Aorta (tissue), 5 donors: ENCODE measurements around the gene HS1BP3. TPM values are rescaled to one million over a fixed set of nuclear protein-coding genes. Genes with fewer than 3 reads are reported as not detected.

Source experiments
- ATAC-seq: fragments of 200-7000 bp; cut with Tn5 transposase; one replicate; pipeline ENCODE4 v1.9.1; 2022; ENCODE audit warnings: moderate library complexity; ENCODE audit not compliant: low FRiP score
- DNase-seq, 2 donors: peaks; one replicate each; pipeline ENCODE4 v3.0.0-alpha.2; 2020
- H3K27ac ChIP-seq, 2 donors: one replicate each; pipeline ENCODE4 v1.5.1; 2013; ENCODE audit warnings: low read length in 2 of 2, mild to moderate bottlenecking in 2 of 2, moderate library complexity in 2 of 2, control low read depth in 1 of 2, inconsistent platforms in 1 of 2, low read depth in 1 of 2
- H3K27me3 ChIP-seq, 2 donors: one replicate each; pipeline ENCODE4 v1.6.1; 2013; ENCODE audit warnings: control low read depth in 1 of 2, low read length in 1 of 2, mild to moderate bottlenecking in 1 of 2, moderate library complexity in 1 of 2; ENCODE audit not compliant: insufficient read depth in 2 of 2, control insufficient read depth in 1 of 2
- H3K36me3 ChIP-seq, 2 donors: one replicate each; pipeline ENCODE4 v1.6.1; 2013; ENCODE audit warnings: control low read depth in 1 of 2, low read length in 1 of 2, mild to moderate bottlenecking in 1 of 2; ENCODE audit not compliant: insufficient read depth in 2 of 2, control insufficient read depth in 1 of 2
- H3K4me1 ChIP-seq, 2 donors: one replicate each; pipeline ENCODE4 v1.6.1; 2013; ENCODE audit warnings: low read length in 2 of 2, control low read depth in 1 of 2, mild to moderate bottlenecking in 1 of 2, moderate library complexity in 1 of 2; ENCODE audit not compliant: insufficient read depth in 2 of 2, control insufficient read depth in 1 of 2
- H3K4me3 ChIP-seq, 2 donors: one replicate each; pipeline ENCODE4 v1.5.1; 2013; ENCODE audit warnings: low read length in 2 of 2, control low read depth in 1 of 2, mild to moderate bottlenecking in 1 of 2
- H3K9me3 ChIP-seq: one replicate; pipeline ENCODE4 v1.6.1; 2013; ENCODE audit warnings: mild to moderate bottlenecking, low read length; ENCODE audit not compliant: control insufficient read depth
- WGBS, 2 donors: extraction: QIAGEN DNeasy Blood & Tissue Kit; methylation state at CpG; one replicate each; pipeline ENCODE4 v1.1.7; 2013; 5-methylcytosine and 5-hydroxymethylcytosine counted together
- intact Hi-C, 2 donors: fragments of 100-400 bp; cut with DNase I; formaldehyde crosslinking; loops; one replicate each; pipeline versions ENCODE4 v1.14.2 to v1.15.0; 2022
- polyA plus RNA-seq, 2 donors: library from polyadenylated mRNA; stranded (reverse); fragments of 200-250 nt; gene quantifications; one replicate each; pipeline ENCODE4 v1.2.3, GENCODE V29; 2013
- total RNA-seq, 2 donors: library from RNA; stranded (reverse); fragmentation: NEBNext Ultra II Directional; extraction: Animal tissue kit (Norgen Biotek cat#: 25700); gene quantifications; one replicate each; pipeline ENCODE4 v1.2.1, GENCODE V29; 2021
- donor health status: healthy with polysubstance abuse.
- donor health status: Bipolar disorder and iron deficiency.
- donor health status: DM: no; HTN: no; CAD: no.
- donor health status: DM: no; HTN: no; CAD: no.
- donor health status: DM: yes; HTN: yes; CAD: no.

HS1BP3 gene
- total and polyA plus RNA-seq, 4 donors = 27.5 to 42.3 (median 34.2) TPM

DNA sequence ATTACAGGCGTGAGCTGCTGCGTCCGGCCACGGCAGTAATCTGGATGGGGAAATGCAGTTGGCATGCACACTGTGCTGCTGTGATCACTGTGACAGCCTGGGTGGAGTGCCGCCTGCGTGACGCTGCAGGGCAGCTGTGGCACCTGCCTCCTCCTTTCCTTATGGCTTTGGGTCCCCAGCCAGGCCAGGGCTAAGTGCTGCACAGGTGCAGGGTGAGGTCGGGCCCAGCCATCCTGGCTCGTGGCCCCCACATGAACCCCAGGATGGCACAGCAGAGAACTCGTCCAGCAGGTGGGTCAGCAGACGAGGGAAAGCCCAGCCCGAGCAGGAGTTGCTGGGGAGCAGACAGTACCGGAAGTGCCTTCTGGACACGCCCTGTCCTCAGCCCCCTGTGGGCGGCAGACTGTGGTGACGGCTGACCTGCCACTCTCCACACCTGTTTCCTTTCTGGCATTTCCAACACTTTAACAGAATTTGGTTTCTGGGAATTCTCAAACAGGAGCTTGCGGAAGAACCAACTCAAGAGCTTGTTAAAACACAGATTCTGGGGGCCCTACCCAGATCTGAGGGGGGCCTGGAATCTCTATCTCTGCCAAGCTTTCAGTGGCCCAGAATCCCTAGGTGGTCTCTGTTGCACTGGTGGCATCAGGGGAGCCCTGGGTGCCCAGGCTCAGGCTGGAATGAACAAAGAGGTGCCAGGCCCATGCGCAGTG is 16.9 kb downstream of the HS1BP3 start:
- Histone ChIP-seq H3K4me1 (no peaks in the 10 kb centered on the region), H3K36me3 (no peaks in the 10 kb centered on the region), H3K27ac (peak overlapping the region; percentile 0 to 72), H3K27me3 (no peaks in the 10 kb centered on the region), H3K9me3 (no peaks in the 10 kb centered on the region), H3K4me3 (no peak overlapping the region)
- intact Hi-C loops = loop anchor here (2.0 to 5.0 kb wide), 2 partner anchors 52 to 189 kb away; no protein-coding TSS in a partner anchor
- ATAC-seq = peak; percentile 0
- 34 to 44% methylated on average over 18 of the region's 18 CpGs for WGBS, 2 donors
- peak; percentile 73 to 83 for DNase-seq

DNA sequence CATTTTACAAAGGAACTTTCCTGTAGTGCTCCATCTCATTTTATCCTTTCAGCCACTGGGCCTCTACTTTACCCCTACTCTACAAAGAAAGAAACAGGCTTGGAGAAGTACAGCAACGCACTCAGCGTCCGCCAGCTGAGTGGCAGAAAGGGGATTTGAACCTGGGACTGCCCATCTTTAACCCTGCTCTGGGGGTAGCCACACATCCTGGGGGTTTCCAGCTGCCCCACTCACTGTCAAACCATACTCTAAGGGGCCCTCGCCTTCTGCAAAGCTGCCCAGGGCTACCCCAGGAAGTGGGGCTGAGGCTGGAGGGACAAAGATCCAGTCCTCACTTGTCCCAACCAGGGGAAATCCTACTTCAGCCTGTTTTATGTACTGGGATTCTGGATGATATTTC is 17.9 kb downstream of the HS1BP3 start:
- no peak for ATAC-seq
- no peaks in the 10 kb centered on the region for H3K9me3 ChIP-seq
- WGBS, 2 donors = 94 to 97% methylated on average over 4 of the region's 4 CpGs
- no peak overlapping the region for H3K4me3 ChIP-seq
- DNase-seq = no peak
- no peaks in the 10 kb centered on the region for H3K36me3 ChIP-seq
- no peaks in the 10 kb centered on the region for H3K4me1 ChIP-seq
- intact Hi-C loops = loop anchor here in 1 of 2 donors (5.0 kb wide), 1 partner anchor 51 kb away; no protein-coding TSS in a partner anchor
- peak overlapping the region in 1 of 2 donors; percentile 10 for H3K27ac ChIP-seq
- no peaks in the 10 kb centered on the region for H3K27me3 ChIP-seq

DNA sequence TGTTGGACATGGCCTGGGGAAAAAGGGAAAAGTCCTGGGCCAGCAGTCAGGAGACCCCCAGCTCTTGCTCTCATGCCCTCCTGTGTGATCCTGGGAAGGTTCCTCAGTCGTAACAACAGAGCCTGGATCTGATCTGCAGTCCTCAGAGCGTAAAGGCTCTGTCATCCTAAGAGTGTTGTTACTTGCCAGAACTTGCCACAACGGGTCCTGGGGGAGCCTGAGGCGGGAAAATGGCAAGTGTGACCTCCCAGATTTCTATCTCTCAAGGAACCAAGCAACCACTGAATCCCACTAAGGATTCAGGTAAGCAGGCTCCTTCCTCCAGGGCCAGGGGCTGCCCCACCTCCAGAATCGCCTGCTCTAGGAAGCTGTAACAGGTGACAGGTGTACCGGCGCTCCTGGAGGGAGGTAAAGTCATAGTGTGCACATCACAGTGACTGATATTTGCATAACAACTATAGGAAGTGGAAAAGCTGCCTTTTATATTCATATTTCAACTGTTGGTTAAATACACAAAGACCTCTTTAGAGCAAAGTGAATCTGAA is 18.4 kb downstream of the HS1BP3 start:
- Histone ChIP-seq H3K9me3 (no peaks in the 10 kb centered on the region), H3K27me3 (no peaks in the 10 kb centered on the region), H3K4me1 (no peaks in the 10 kb centered on the region), H3K27ac (no peak overlapping the region), H3K36me3 (no peaks in the 10 kb centered on the region), H3K4me3 (no peak overlapping the region)
- DNase-seq (peak in 1 of 2 donors; percentile 28), ATAC-seq (no peak)
- intact Hi-C loops = loop anchor here in 1 of 2 donors (5.0 kb wide), 1 partner anchor 50 kb away; no protein-coding TSS in a partner anchor
- 90% methylated on average over 7 of the region's 7 CpGs for WGBS, 2 donors

DNA sequence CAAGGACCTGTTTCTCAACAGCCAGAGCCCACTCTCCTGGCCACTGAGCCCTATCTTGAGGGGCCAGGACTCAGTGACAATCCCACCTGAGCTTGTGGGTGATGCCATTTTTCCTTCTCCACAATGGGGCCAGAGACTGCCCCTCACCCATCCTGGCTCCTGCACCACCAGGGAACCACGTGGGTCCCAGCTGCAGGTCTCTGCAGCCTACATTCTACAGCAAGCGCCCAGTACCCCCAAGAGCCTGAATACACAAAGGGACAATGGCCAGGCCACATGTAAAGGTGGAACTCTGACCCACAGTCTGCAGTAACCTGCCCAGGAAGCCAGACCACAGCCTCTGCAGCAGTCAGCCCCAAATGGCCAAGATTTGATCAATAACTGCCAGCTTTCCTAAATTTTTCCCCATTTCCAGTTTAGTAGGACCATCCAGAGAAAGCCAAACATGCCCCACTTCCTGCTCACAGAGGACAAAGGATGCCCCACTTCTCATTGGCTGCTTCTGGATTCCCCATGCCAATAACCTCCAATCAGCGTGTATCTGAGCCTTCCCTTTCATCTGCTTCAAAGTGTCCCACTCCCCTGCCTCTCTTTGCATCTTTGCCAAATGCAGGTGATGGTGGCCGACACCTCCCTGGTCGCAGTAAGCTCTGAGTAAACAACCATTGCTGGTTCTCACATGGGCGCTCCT is 19.1 kb downstream of the HS1BP3 start:
- DNase-seq (peak in 1 of 2 donors; percentile 17), ATAC-seq (no peak)
- no peaks in the 10 kb centered on the region for H3K36me3 ChIP-seq

DNA sequence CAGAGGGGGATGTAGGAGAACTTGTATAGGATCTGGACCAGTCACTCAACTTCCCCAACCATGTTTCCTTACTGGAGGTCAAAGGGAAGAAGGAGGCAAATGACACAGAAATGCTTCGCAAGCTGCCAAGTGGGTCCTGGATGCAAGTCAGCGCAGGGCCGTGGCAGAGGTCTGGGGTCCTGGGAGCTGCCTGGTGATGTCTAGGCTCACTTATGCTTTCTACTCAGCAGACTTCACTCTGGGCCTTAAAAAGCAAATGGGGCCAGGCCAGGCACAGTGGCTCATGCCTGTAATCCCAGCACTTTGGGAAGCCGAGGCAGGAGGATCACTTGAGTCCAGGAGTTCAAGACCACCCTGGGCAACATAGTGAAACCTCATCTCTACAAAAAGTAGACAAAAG is 19.9 kb downstream of the HS1BP3 start:
- WGBS, 2 donors = 96 to 97% methylated on average over 4 of the region's 4 CpGs
- H3K4me1 ChIP-seq = no peaks in the 10 kb centered on the region
- intact Hi-C loops = loop anchor here in 1 of 2 donors (5.0 kb wide), 1 partner anchor 49 kb away; no protein-coding TSS in a partner anchor

More for the DNA sequence above, 19.1 kb downstream of the HS1BP3 start:
- no peaks in the 10 kb centered on the region for H3K27me3 ChIP-seq
- 85 to 87% methylated on average over 6 of the region's 6 CpGs for WGBS, 2 donors
- no peaks in the 10 kb centered on the region for H3K9me3 ChIP-seq
- no peak overlapping the region for H3K27ac ChIP-seq
- intact Hi-C loops = loop anchor here in 1 of 2 donors (5.0 kb wide), 1 partner anchor 49 kb away; no protein-coding TSS in a partner anchor
- H3K4me1 ChIP-seq = no peaks in the 10 kb centered on the region
- H3K4me3 ChIP-seq = no peak overlapping the region

DNA sequence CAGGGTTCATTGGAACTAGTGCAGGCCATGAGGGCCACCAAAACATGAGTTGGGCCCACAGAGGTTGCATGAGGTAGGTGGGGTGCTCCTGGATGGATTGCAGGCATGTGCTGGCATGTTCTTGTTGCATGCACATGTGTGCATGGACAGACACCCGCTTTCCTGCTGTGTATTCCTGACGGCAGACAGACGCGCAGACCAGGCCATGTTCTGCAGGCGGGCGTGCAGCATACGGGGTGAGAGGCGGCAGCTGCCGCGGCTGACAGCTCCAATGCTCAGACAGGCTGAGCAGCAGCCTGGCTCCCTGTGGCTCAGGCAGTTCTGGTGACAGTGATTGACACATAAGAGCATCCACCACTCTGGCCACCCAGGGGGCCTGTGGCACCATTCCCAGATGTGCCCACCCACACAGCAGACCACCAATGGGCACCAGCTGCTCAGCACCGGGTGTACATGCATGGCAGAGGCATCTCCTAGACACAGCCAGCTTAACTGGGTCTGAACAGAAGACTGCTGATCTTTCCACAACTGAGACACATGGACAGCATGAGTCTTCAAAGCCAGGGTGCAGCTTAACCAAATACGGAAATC is 21.2 kb downstream of the HS1BP3 start:
- Histone ChIP-seq H3K4me3 (no peak overlapping the region), H3K36me3 (no peaks in the 10 kb centered on the region), H3K27ac (no peak overlapping the region), H3K9me3 (no peaks in the 10 kb centered on the region), H3K27me3 (no peaks in the 10 kb centered on the region), H3K4me1 (no peaks in the 10 kb centered on the region)
- ATAC-seq = no peak
- intact Hi-C loops = loop anchor here in 1 of 2 donors (5.0 kb wide), 1 partner anchor 47 kb away; no protein-coding TSS in a partner anchor
- DNase-seq = peak; percentile 44 to 60
- WGBS, 2 donors = 83 to 87% methylated on average over 12 of the region's 12 CpGs

More for the DNA sequence above, 19.9 kb downstream of the HS1BP3 start:
- peak in 1 of 2 donors; percentile 45 for DNase-seq
- Histone ChIP-seq H3K36me3 (no peaks in the 10 kb centered on the region), H3K27me3 (no peaks in the 10 kb centered on the region), H3K4me3 (no peak overlapping the region), H3K27ac (no peak overlapping the region), H3K9me3 (no peaks in the 10 kb centered on the region)
- no peak for ATAC-seq

DNA sequence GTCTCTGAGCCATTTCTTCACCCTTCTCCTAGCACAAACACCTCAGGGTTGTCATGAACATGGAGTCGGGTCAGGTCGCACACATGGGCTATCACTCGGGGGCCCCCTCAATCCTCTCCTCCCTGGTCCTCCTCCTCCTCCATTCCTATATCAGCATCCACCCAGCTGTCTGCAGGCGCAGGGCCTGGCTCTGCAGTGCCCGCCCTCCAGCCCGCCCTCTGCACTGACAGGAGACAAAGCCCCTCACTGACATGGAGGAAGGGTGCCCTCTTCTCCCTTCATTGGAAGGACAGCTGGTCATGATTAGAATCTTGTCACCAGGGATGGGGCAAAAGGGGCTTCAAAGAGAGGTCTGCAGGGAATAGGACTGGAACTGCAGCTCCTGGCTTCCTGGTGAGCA is 21.7 kb downstream of the HS1BP3 start:
- Histone ChIP-seq H3K27ac (no peak overlapping the region), H3K4me3 (no peak overlapping the region), H3K9me3 (no peaks in the 10 kb centered on the region), H3K27me3 (no peaks in the 10 kb centered on the region), H3K36me3 (no peaks in the 10 kb centered on the region), H3K4me1 (no peaks in the 10 kb centered on the region)
- intact Hi-C loops = no loop called here
- ATAC-seq (no peak), DNase-seq (peak in 1 of 2 donors; percentile 56)
- 87% methylated on average over 6 of the region's 6 CpGs for WGBS, 2 donors

DNA sequence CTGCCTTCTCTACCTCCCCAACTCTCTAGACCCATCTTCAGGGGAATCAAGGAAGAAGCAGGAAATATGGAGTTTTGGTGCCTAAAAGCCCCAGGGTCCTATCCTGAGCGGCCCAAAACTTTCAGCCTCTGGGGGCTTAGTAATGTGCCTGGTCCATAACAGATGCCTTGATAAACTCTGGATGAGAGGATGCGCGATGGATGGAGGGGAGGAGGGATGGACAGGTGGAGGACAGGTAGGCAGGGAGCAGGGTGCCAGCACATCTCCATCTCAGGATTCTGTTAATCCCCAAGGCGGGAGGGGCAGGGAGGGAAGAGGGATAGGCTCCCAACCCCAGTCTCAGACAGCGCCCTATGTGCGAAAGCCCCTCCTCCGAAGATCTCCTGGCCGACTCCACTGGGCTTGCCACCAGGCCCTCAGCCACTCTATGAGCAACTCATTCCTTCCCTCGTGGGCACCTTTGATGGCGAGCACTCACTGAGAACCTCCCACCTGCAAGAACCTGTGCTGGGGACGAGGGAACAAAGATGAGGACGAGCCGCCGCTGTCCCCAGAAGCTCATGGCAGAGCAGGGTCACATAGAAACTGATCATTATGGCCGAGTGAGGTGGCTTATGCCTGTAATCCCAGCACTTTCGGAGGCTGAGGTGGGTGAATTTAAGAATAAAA is 23.1 kb downstream of the HS1BP3 start:
- 88% methylated on average over 16 of the region's 16 CpGs for WGBS, 2 donors
- peaks cover 0 to 4% of the 10 kb centered on the region in 2 donors for H3K36me3 ChIP-seq
- no peaks in the 10 kb centered on the region for H3K4me1 ChIP-seq
- H3K27me3 ChIP-seq = no peaks in the 10 kb centered on the region
- ATAC-seq (no peak), DNase-seq (peak; percentile 47 to 59)
- H3K27ac ChIP-seq = no peak overlapping the region
- intact Hi-C loops = no loop called here
- no peak overlapping the region for H3K4me3 ChIP-seq
- no peaks in the 10 kb centered on the region for H3K9me3 ChIP-seq
